GM18867 (cell line): ENCODE results near the gene KLHL7.

ENCODE experiments used
- ATAC-seq: cut with Tn5 transposase; IDR thresholded peaks from one replicate; pipeline ENCODE4 v1.9.1; 2021; ENCODE audit warnings: mild to moderate bottlenecking, moderate library complexity; ENCODE audit not compliant: unreplicated experiment

KLHL7 gene, protein sequence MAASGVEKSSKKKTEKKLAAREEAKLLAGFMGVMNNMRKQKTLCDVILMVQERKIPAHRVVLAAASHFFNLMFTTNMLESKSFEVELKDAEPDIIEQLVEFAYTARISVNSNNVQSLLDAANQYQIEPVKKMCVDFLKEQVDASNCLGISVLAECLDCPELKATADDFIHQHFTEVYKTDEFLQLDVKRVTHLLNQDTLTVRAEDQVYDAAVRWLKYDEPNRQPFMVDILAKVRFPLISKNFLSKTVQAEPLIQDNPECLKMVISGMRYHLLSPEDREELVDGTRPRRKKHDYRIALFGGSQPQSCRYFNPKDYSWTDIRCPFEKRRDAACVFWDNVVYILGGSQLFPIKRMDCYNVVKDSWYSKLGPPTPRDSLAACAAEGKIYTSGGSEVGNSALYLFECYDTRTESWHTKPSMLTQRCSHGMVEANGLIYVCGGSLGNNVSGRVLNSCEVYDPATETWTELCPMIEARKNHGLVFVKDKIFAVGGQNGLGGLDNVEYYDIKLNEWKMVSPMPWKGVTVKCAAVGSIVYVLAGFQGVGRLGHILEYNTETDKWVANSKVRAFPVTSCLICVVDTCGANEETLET

DNA sequence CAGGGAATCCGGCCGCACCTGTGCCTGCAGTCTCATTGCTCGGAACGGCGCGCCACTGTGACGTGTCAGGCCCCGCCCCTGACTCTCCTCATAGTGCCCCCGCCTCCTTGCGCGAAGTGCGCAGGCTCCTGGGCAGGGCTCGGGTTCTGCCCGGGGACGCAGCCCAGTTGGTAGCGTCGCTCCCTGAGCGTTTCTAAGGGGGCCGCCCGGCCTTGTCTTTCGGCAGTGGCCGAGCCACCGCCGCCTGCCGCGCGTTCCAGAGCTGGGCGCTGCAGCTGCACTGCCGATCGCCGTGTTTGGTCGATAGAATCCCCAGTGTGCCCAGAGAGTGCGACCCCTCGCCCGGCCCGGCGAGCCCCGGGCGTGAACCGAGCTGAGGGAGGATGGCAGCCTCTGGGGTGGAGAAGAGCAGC lies at the start of gene KLHL7:
Gene KLHL7 (plus strand): TSS at position 142 of the 413 bp plus-strand sequence. CDS start 242 bp downstream, at position 384.
- ATAC-seq: peak; percentile 97

DNA sequence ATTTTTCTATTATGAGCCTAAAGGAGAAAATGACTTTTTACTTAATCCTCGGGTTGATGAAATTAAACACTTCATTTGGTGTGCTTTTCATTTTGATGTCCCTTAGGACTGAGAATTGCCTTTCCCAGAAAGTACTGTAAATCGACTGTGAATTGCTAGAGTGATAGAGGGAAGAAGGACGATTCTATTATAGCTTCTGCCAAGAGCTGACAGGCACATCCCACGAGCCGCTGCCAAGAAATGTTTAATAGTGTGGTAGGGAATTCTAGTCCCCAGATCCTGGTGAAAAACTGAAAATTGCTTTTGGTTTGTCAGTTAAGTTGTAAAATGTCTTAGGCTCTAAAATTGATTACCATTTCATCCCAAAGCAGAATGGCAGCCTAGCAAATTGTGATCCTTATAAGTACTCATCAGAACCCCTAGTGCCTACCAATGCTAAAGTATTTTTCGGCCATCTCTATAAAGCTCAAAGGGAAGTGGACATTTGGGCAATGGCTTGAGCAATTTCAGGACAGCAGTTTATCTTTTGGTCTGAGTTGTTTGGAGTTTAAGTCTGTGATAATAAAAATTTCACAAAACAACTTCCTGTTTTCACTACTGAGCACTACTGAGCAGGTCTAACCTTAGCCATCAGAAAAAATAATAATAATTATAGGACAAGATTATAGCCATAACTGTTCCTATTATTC lies 47.0 kb upstream of the KLHL7 start:
- ATAC-seq: no peak

DNA sequence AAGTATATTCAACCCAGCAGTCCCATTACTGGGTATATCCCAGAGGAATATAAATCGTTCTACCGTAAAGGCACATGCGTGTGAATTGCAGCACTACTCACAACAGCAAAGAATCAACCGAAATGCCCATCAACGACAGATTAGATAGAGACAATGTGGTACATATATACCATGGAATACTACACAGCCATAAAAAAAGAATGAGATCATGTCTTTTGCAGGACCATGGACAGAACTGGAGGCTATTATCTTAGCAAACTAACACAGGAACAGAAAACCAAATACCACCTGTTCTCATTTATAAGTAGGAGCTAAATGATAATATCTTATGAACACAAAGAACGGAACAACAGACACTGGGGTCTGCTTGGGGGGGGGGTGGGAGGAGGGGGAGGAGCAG lies 44.3 kb upstream of the KLHL7 start:
- ATAC-seq: no peak

DNA sequence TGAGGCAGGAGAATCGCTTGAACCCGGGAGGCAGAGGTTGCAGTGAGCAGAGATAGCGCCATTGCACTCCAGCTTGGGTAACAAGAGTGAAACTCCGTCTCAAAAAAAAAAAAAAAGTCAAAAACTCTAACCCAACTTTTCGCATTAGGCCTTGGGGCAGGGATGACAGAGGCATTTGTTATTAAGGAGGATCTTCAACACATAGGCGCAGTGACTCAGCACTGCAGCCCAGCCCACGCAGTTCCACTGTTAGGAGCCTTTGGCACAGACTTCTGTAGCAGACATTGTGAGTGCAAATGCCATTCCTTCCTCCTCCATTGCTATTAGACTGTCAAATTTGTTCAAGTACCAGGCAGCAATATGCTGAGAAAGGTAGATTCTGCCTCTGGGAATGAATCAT lies 43.1 kb upstream of the KLHL7 start:
- no peak for ATAC-seq

DNA sequence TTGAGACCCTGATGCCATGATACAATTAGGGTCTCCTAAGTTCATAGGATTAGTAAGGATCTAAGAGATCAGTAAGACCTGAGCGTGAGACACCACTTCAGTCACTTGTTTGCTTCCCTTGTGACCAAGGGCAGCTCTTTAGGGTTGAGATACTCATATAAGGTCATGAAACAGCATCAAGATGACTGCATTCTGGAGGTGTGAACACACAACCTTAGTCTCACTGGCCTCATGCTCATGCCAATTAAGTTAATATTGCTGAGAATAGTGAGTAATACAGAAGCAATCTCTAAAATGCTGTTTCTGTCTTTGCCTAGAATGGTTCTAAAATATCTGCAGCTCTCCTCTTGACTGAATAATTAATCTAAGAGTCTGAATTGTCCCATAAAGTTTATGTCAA lies 39.6 kb upstream of the KLHL7 start:
- ATAC-seq: no peak

DNA sequence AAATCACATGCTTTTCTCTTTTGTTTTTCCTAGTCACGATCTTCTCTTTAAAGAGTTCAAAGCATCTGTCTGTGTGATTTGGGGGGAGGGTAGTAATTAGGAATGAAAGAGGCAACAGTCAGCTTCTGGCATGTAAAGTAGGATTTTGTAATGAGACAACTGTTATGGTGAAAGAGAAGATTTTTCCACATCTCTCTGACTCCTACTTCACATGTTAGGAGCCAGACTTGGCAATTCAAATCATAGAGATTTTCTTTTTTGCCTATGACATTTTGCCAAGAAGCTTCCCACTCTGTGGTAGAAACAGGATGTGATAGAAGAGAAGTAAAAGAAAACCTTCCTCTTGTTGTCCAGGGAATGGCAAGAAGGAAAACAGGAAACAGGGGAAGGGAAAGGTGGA lies 38.3 kb upstream of the KLHL7 start:
- no peak for ATAC-seq

DNA sequence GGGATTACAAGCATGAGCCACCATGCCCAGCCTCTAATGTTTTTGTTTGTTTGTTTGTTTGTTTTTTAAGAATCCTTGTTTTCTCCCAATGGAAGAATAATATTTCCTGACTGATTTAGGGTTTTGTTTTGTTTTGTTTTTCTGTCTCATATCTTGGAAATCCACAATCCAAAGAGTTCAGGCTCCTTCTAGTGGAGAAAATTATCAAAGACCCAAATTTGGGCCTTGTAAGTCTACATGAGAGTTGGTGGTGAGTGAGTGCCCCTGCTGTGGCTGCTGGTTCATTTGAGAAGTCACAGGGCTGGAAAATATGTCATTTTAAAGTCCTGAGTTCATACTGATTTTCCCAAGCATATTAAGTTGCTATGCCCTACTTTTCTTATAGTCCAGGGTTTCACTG lies 33.5 kb upstream of the KLHL7 start:
- no peak for ATAC-seq

DNA sequence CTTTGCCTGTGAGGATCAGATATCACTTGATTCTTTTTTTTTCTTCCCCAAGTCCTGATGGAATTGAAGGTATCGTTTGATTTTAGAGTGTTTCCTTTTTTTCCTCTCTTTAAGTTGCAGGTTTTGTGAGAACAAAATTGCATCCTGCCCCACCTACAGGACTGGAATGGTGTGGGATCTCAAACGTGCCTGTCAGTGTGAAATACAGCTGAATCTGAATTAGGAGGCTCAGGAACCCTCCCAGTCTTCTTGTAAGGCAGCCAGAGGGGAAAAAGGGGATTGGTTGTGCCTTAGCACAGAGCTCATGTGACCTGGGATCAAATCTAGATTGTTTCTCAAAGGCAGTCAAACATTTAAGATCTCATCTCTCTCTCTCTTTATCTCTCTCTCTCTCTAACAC lies 32.7 kb upstream of the KLHL7 start:
- ATAC-seq: no peak

DNA sequence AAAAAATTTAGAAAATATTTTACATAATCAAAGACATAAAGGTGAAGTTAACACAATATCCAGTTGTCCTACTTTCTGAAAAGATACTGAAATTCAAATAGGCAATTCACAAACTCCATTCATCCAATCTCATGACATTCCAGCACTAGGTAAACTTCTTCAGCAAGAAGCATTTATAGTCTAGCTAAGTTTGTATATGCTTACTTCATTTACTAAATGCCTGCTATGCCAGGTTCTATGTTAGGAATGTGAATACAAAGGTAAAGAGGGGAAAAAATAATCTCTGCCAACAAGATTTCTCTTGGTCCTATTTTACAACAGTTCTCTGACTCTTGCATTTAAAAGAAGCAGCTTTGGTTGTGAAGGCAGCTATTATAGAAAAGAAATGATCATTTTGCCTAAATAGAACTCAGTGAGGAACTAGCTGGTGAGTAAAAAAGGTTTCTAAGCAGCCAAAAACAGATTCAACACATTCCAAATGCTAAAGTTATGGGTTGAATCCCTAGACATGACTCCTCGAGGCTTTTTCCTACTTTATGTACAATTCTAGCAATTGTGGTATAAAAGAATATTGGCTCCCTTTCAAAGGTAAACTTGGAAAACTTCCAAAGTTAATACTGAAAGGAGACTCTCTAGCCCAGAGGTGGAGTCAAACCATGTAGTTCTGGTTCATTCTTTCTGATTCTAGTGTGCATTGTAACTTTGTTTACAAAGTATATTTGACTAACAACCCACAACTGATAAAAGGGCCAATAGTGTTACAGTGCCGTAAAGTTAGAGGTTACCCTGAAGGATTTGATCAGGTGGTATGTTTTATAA lies 30.9 kb upstream of the KLHL7 start:
- ATAC-seq: no peak

DNA sequence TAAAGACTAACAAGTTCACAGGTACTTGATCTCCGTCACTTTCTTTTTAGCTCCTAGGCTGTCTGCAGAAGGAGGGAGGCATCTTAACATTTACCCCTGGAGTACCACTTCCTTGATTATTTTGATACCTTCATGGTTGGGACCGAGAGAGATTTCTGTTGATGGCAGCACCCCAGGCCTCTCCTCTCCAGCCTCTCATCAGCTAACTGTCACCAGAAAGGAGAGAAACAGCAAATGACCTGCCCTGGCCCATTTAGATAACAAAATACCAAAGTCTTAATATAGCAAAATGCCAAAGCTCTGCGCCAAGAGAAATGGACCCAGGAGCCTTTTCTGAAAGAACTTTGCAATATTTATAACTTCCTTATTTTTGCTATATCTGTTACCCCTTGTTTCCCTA lies 30.0 kb upstream of the KLHL7 start:
- ATAC-seq: no peak

DNA sequence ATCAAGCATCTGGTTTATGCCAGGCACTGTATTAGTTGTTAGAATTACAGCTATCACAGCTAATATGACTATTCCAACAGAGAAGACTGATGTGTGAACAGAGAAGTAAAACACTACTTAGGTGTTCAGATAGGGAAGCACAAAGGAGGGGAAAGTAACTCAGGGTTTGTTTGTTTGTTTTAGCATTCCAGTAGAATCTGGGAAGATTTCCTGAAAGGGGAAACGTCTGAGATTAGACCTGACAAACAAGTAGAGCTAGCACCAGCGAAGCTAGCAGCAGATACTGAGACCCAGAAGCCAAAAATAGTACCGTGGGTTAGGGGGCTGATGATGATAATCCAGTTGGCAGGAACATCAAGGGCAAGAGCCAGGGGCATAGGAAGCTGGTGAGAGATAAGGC lies 28.8 kb upstream of the KLHL7 start:
- ATAC-seq: no peak

DNA sequence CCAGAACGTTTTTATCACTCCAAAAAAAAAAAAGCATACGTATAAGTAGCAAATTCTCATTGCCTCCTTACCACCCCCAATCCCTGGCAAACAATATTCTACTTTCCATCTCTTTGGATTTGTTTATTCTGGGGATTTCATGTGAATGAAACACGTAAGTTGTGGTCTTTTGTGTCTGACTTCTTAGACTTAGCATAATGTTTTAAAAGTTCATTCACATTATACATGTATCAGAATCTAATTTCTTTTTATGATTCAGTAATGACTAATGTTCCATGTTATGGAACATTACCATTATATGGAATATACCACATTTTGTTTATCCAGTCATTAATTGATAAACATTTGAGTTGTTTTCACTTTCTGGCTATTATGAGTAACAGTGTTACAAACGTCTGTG lies 12.5 kb upstream of the KLHL7 start:
- no peak for ATAC-seq

DNA sequence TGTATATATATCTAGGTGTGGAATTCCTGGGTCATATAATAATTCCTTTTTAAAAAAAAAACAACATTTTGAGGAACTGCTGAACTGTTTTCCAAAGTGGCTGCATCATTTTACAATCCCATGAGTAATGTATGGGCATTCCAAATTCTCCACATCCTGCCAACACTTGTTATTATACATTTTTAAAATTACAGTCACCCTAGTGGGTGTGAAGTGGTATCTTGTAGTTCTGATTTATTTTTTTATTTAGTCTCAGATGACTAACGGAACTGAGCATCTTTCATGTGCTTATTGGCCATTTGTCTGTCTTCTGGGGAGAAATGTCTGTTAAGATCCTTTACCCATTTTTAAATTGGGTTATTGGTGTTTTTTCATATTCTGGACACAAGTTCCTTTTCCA lies 12.0 kb upstream of the KLHL7 start:
- ATAC-seq: no peak

DNA sequence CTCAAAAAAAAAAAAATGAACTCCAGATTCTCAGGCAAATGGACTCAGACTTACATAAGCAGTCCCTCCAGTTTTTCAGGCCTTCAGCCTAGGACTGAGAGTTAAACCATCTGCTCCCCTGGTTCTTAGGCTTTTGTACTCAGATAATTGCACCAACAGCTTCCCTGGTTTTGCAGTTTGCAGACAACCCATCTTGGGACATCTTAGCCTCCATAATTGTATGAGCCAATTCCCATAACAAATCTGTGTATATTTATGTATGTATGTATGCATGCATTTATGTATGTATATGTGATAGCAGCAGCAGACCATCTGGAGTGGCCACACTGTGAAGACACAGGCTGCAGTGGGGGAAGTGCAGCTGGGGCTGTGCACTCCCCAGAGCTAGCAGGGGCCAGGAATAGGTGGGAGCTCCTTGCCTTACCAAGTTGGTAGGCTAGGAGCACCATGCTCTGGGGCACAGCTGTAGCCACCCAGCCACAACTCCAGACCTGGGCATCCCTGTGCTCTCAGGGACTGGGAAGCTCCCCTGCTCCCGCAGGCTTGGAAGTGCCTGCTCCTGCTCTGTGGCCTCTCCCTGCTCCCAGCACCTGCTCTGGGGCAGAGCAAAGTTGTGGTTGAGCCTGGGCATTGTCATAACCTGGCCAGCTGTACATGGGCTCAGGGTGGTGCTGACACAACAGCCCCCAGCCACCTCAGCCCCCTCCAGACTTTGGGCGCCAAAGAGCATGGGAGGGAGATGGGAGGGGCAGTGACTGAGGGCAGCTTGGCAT lies 8.9 kb upstream of the KLHL7 start:
- ATAC-seq: no peak

DNA sequence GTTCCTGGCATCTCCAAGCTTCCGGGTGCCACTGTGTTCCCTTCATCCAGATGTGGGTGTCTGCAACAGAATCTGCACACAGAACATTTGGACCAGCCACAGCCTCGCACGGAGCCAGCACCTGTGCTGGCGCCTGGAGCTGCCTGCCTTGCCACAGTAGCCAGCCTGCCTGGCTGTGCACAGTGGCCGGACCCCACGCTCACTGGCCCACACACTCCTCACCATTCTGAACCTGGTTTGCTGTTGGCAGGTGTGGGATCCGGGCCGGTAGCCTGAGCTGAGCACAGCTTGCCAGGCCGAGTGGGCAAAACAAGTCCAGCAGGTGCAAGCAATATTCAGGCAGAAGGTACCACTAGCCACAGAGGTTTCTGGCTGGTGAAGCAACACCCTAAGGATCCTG lies 7.6 kb upstream of the KLHL7 start:
- ATAC-seq: no peak

DNA sequence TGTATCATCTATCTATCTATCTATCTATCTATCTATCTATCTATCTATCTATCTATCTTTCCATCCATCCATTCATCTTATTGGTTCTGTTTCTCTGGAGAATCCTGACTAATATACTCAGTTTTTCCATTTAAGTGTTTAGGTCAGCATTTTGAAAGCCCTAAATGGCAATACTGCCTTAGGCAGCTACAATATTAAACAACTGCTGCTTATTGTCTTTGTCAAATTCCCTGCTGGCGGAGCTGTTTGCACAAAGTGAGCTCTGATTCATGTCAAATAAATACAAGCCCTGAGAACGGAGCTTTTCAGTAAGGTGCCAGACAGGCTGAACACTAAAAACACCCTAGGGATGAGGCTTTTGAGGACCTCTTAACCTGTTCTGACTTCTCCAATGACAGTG lies 7.1 kb upstream of the KLHL7 start:
- no peak for ATAC-seq

DNA sequence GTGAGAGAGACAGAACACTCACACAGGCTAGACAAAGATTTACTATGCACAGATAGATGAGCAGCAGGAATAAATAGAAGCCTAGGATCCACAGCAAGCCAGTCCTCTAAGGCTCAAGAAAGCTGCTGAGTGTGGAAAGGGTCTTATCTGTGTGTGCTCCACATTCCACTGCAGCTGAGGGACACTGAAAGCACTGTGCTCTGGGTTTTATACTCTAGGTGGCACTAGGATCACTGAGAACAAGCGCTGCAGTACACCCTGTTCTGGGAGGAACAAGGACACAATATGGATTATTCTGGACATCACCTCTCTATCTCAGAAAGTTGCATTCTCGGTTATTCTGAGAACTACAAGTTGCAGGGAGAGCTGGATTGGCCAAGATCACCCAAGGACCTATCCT lies 4.9 kb upstream of the KLHL7 start:
- ATAC-seq: no peak

DNA sequence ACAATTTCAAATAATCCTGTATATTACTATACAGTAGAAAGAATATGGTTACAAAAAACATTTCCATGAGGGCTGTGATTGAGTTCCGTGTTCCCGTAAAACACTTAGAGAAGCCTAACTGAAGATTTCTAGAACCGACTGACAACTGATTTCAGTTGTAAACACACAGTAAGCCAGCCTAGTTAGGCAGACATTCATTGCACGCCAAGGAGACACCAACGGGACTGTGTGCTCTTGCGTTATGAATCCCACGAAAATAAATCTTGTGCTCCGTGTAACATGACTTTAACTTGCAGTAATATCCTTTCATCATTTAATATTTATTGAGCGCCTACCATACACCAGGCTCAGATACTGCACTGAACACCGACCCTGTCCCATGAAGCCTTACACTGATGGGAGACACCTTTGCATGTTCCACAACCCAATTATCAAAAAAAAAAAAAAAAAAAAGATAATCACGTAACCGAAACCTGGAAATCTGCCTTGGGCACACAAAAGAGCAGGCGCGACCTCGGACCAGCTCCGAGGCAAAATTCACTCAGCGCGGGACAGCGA lies 420 bp upstream of the KLHL7 start:
- ATAC-seq: peak; percentile 28

DNA sequence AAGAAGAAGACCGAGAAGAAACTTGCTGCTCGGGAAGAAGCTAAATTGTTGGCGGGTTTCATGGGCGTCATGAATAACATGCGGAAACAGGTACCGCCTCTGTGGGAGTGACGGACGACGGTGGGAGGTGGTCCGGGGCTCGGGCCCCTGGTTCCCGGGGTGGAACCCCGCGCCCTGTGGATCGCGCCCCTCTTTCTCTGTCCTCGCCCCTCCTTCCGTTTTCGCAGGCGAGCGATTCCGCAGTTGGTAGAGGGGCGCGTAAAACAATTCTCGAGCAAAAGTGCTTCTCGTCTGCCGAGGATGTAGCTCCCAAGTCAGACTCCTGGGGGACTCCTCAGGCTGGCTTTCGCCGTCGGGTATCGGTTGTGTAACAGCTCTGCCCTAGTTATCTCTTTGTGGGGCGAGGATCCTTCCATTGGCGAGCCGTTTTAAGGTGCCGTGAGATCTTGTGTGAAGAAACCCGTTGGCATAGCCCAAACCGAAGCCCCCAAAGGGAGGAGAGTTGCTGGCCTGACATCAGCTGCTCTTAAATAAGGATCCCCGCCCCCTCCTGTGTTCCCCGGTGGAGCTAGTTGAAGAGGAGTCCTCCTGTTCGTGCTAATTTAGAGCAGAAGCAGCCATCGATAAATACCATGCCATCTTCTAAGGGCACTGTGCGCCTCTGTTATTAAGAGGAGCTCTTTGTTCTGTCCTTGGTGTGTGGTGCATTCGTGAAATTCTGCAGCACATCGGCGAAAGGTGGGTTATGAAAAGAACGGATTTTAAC lies 655 bp downstream of the KLHL7 start:
- peak; percentile 32 for ATAC-seq
